Measurements from ENCODE around the gene COL11A1. TPM values are rescaled to one million over a fixed set of nuclear protein-coding genes. Genes with fewer than 3 reads are reported as not detected.

The COL11A1 gene
- polyA plus RNA-seq, 1 of the 3 experiments (the other 2 are of a cell fraction): 0.13 TPM

DNA sequence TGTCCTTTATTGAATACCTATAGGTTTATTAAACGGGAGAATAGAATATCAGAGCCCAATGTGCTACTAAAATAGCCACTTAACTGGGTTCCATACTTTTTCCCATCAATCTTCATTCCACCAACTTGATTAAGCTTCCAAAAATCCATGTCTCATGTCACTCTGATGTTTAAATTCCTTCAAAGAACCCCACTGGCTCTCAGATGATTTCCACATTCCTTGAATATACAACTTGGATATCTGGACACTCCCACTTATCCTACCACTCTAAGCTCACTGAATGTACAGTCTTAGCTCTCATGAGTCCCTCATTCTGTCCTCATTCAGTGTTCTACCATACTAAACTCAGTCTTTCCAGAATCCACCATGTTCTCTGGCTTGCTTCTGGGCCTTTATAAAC, 21.1 kb downstream of the COL11A1 start:
- Histone ChIP-seq H3K4me3 (ENCODE audit: low read depth in 2 of 2, low read length in 1 of 2) (no peak overlapping the region), H3K9me2 (no peaks in the 10 kb centered on the region), H3K27ac (ENCODE audit: low read depth in 2 of 2, low read length in 1 of 2) (no peak overlapping the region), H3K4me2 (no peak overlapping the region), H3K27me3 (ENCODE audit: insufficient read depth) (no peaks in the 10 kb centered on the region), H3K9ac (no peak overlapping the region), H3K4me1 (ENCODE audit: control insufficient read depth in 1 of 2, insufficient read depth in 2 of 2, low read depth in 1 of 2, low read length in 1 of 2) (no peaks in the 10 kb centered on the region), H4K20me1 (ENCODE audit: insufficient read depth) (no peaks in the 10 kb centered on the region), H3K9me3 (no peaks in the 10 kb centered on the region), H3F3A (replicated peaks; ENCODE audit: insufficient read depth) (no peaks in the 10 kb centered on the region), H2AFZ (ENCODE audit: low read depth) (no peak overlapping the region), H3K36me3 (replicated peaks in 1 of 2; ENCODE audit: control insufficient read depth in 1 of 2, insufficient read depth in 2 of 2, low read length in 1 of 2) (no peaks in the 10 kb centered on the region), H3K79me2 (ENCODE audit: insufficient read depth) (no peaks in the 10 kb centered on the region)
- ChIA-PET POLR2A (no interaction called here), CTCF (interaction anchor here (0.8 to 1.7 kb wide), 3 partner anchors 10 to 116 kb away, joined by 3 read pairs; no protein-coding TSS in a partner anchor)
- WGBS (ENCODE audit: low lambda C conversion rate): 29% methylated on average over 1 of the region's 1 CpG
- DNase-seq: no peak
- no peak for TF ChIP-seq IRF3 (IDR thresholded peaks at IDR 0.05; ENCODE audit: low read depth, low read length)
- TF ChIP-seq FOXM1 (IDR thresholded peaks at IDR 0.05; ENCODE audit: low read depth): no peak
- TF ChIP-seq TEAD4 (IDR thresholded peaks at IDR 0.05; ENCODE audit: borderline replicate concordance, insufficient read depth): no peak
- TF ChIP-seq FOXJ3 (CRISPR knock-in tag; IDR thresholded peaks at IDR 0.05): no peak
- TF ChIP-seq TCF12 (IDR thresholded peaks at IDR 0.05): no peak
- TF ChIP-seq, protein P1, sequence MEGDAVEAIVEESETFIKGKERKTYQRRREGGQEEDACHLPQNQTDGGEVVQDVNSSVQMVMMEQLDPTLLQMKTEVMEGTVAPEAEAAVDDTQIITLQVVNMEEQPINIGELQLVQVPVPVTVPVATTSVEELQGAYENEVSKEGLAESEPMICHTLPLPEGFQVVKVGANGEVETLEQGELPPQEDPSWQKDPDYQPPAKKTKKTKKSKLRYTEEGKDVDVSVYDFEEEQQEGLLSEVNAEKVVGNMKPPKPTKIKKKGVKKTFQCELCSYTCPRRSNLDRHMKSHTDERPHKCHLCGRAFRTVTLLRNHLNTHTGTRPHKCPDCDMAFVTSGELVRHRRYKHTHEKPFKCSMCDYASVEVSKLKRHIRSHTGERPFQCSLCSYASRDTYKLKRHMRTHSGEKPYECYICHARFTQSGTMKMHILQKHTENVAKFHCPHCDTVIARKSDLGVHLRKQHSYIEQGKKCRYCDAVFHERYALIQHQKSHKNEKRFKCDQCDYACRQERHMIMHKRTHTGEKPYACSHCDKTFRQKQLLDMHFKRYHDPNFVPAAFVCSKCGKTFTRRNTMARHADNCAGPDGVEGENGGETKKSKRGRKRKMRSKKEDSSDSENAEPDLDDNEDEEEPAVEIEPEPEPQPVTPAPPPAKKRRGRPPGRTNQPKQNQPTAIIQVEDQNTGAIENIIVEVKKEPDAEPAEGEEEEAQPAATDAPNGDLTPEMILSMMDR (IDR thresholded peaks at IDR 0.05): no peak
- no peak for TF ChIP-seq TAF1 (IDR thresholded peaks at IDR 0.05; ENCODE audit: borderline replicate concordance, low read depth, low read length)
- no peak for TF ChIP-seq MAX (IDR thresholded peaks at IDR 0.05; ENCODE audit: low read depth)
- no peak for TF ChIP-seq GABPA (IDR thresholded peaks at IDR 0.05; ENCODE audit: low read depth)
- TF ChIP-seq CHD2 (IDR thresholded peaks at IDR 0.05; ENCODE audit: low read length, partially characterized antibody): no peak
- no peak for TF ChIP-seq USF2 (IDR thresholded peaks at IDR 0.05; ENCODE audit: borderline replicate concordance, low read depth, low read length)
- no peak for TF ChIP-seq USF1 (IDR thresholded peaks at IDR 0.05; ENCODE audit: borderline replicate concordance, low read depth)

GRCh38 chr1:103084181-103084580, 24.1 kb downstream of the COL11A1 start:
- no peaks in the 10 kb centered on the region for H3F3A ChIP-seq (replicated peaks; ENCODE audit: insufficient read depth)
- H3K27me3 ChIP-seq (ENCODE audit: insufficient read depth): no peaks in the 10 kb centered on the region
- no peak for DNase-seq
- H2AFZ ChIP-seq (ENCODE audit: low read depth): no peak overlapping the region
- CTCF ChIA-PET: no interaction called here
- no peaks in the 10 kb centered on the region for H3K9me3 ChIP-seq
- no peak overlapping the region for H3K4me2 ChIP-seq
- TF ChIP-seq, protein P2, sequence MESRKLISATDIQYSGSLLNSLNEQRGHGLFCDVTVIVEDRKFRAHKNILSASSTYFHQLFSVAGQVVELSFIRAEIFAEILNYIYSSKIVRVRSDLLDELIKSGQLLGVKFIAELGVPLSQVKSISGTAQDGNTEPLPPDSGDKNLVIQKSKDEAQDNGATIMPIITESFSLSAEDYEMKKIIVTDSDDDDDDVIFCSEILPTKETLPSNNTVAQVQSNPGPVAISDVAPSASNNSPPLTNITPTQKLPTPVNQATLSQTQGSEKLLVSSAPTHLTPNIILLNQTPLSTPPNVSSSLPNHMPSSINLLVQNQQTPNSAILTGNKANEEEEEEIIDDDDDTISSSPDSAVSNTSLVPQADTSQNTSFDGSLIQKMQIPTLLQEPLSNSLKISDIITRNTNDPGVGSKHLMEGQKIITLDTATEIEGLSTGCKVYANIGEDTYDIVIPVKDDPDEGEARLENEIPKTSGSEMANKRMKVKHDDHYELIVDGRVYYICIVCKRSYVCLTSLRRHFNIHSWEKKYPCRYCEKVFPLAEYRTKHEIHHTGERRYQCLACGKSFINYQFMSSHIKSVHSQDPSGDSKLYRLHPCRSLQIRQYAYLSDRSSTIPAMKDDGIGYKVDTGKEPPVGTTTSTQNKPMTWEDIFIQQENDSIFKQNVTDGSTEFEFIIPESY (IDR thresholded peaks at IDR 0.05; ENCODE audit: borderline replicate concordance, low read depth): no peak
- no peak for TF ChIP-seq TCF12 (IDR thresholded peaks at IDR 0.05)
- TF ChIP-seq TAF1 (IDR thresholded peaks at IDR 0.05; ENCODE audit: borderline replicate concordance, low read depth, low read length): no peak
- TF ChIP-seq, protein P1 (IDR thresholded peaks at IDR 0.05): no peak
- no peak for TF ChIP-seq FOSL2 (IDR thresholded peaks at IDR 0.05; ENCODE audit: borderline replicate concordance, low read depth)
- TF ChIP-seq FOXJ3 (CRISPR knock-in tag; IDR thresholded peaks at IDR 0.05): no peak
- TF ChIP-seq EP300 (IDR thresholded peaks at IDR 0.05; ENCODE audit: borderline replicate concordance in 1 of 2, low read depth in 1 of 2, low read length in 1 of 2): no peak
- TF ChIP-seq FOXM1 (IDR thresholded peaks at IDR 0.05; ENCODE audit: low read depth): no peak
- no peak for TF ChIP-seq SIN3A (IDR thresholded peaks at IDR 0.05; ENCODE audit: borderline replicate concordance, low read depth, low read length)
- TF ChIP-seq NRF1 (IDR thresholded peaks at IDR 0.05; ENCODE audit: low read depth, low read length): no peak
- no peaks in the 10 kb centered on the region for H3K9me2 ChIP-seq
- H3K9ac ChIP-seq: no peak overlapping the region
- H3K4me1 ChIP-seq (ENCODE audit: control insufficient read depth in 1 of 2, insufficient read depth in 2 of 2, low read depth in 1 of 2, low read length in 1 of 2): no peaks in the 10 kb centered on the region
- H3K27ac ChIP-seq (ENCODE audit: low read depth in 2 of 2, low read length in 1 of 2): no peak overlapping the region
- H3K4me3 ChIP-seq (ENCODE audit: low read depth in 2 of 2, low read length in 1 of 2): no peak overlapping the region
- WGBS (ENCODE audit: low lambda C conversion rate): 68% methylated on average over 2 of the region's 2 CpGs
- H3K36me3 ChIP-seq (replicated peaks in 1 of 2; ENCODE audit: control insufficient read depth in 1 of 2, insufficient read depth in 2 of 2, low read length in 1 of 2): no peaks in the 10 kb centered on the region
- POLR2A ChIA-PET: no interaction called here
- H3K79me2 ChIP-seq (ENCODE audit: insufficient read depth): no peaks in the 10 kb centered on the region
- H4K20me1 ChIP-seq (ENCODE audit: insufficient read depth): no peaks in the 10 kb centered on the region
